ENCODE measurements around the gene TBC1D2. TPM values are rescaled to one million over a fixed set of nuclear protein-coding genes. Genes with fewer than 3 reads are reported as not detected.

TBC1D2 gene
- total RNA-seq, result 10 to 100 TPM; 42.4 to 57.4 (median 49.0) TPM

DNA sequence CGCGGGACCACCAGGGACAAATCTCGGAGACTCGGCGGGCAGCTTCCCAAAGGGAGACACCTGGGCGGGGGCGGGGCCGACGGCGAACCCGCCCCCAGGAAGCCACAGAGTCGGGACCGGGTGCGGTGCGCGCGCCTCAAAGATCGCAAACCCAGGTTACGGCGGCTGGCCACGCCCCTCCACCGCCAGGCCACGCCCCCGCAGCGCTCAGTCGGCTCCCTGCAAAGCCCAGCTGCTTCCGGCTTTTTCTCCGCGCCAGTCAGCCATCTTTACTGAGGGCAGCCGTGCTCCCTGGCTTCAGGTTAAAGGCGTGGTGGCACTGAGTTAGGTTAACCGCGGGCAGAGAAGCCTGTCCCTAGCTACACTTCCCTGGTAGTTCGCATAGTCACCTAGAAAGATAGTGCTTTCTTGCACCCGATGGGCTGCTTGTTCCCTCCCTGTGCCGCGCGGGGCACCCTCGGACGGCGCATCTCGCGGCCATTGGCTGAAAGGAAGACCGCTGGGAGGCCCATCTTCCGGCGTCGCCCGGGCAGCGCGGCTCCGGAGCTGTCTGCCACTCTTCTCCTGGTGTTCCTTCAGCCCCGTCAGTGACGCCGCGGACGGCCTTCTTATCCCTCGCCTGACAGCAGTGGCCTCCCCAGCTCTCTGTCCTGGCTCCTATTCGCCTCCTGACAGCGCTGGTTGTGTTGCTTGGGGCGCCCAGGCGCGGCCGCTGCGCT is at the start of gene TBC1D2:
TSS of gene TBC1D2 (minus strand) at position 72 of the 719 bp plus-strand sequence. CDS start 108 bp downstream, outside the sequence.
- TF ChIP-seq POLR2AphosphoS5 (IDR thresholded peaks at IDR 0.05) (peak in 2 of 3 donors; percentile 63 to 89), POLR2A (IDR thresholded peaks at IDR 0.05) (peak in 1 of 2 donors; percentile 56), EP300 (IDR thresholded peaks at IDR 0.05) (no peak), CTCF (IDR thresholded peaks at IDR 0.05) (no peak)
- Histone ChIP-seq H3K27me3 (no peaks in the 10 kb centered on the region), H3K4me3 (peak within 1 kb of the TSS; percentile 84), H3K4me1 (peaks cover 54% of the 10 kb centered on the region), H3K9me3 (no peaks in the 10 kb centered on the region), H3K27ac (peak within 1 kb of the TSS; percentile 95), H3K36me3 (no peaks in the 10 kb centered on the region)
- peak; percentile 97 for DNase-seq (ENCODE audit: low spot score in 2 of 2)
- WGBS, result under 1% methylated on average over 43 of the region's 64 CpGs

GRCh38 chr9:98304381-98304780 is 48.9 kb upstream of the TBC1D2 start:
- no peak for DNase-seq (ENCODE audit: low spot score in 2 of 2)
- no peaks in the 10 kb centered on the region for H3K27me3 ChIP-seq
- H3K9me3 ChIP-seq, result no peaks in the 10 kb centered on the region
- no peak overlapping the region for H3K4me3 ChIP-seq
- TF ChIP-seq CTCF (IDR thresholded peaks at IDR 0.05) (no peak), POLR2A (IDR thresholded peaks at IDR 0.05) (no peak), EP300 (IDR thresholded peaks at IDR 0.05) (no peak), POLR2AphosphoS5 (IDR thresholded peaks at IDR 0.05) (no peak)
- WGBS, result 75% methylated on average over 4 of the region's 4 CpGs
- H3K4me1 ChIP-seq, result no peaks in the 10 kb centered on the region
- no peaks in the 10 kb centered on the region for H3K36me3 ChIP-seq
- H3K27ac ChIP-seq, result no peak overlapping the region

- no peak overlapping the region for H3K4me3 ChIP-seq
- no peak for DNase-seq (ENCODE audit: low spot score in 2 of 2)
- WGBS, result 73% methylated on average over 8 of the region's 8 CpGs
- H3K27me3 ChIP-seq, result no peaks in the 10 kb centered on the region
- no peaks in the 10 kb centered on the region for H3K36me3 ChIP-seq
- TF ChIP-seq POLR2AphosphoS5 (IDR thresholded peaks at IDR 0.05), result no peak
- TF ChIP-seq POLR2A (IDR thresholded peaks at IDR 0.05), result no peak
- no peaks in the 10 kb centered on the region for H3K9me3 ChIP-seq
- H3K4me1 ChIP-seq, result no peaks in the 10 kb centered on the region
- no peak overlapping the region for H3K27ac ChIP-seq
Observed at GRCh38 chr9:98303633-98304125, 48.2 kb upstream of the TBC1D2 start.

- TF ChIP-seq EP300 (IDR thresholded peaks at IDR 0.05) (no peak), POLR2A (IDR thresholded peaks at IDR 0.05) (no peak), POLR2AphosphoS5 (IDR thresholded peaks at IDR 0.05) (no peak), CTCF (IDR thresholded peaks at IDR 0.05) (no peak)
- no peaks in the 10 kb centered on the region for H3K9me3 ChIP-seq
Observed at GRCh38 chr9:98302938-98303632, 47.6 kb upstream of the TBC1D2 start.

DNA sequence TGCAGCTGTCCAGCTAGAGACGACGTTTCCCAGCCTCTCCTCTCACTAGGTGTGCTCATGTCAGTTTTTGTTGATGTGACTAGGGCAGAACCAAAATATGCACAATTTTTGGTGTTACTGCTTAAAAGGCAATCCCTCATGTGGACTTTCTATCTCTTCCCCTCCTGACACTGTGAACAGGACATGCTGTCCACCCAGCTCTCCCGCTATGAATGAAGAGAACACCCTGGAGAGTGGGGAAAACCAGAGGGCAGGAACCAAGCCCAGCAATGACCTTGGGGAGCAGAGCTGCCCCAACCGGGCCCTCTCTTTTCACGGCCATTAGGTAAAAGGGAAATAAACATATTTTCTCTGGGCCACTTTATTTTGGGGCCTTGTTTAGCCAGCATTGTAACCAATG is 46.7 kb upstream of the TBC1D2 start:
- WGBS, result 76% methylated on average over 5 of the region's 5 CpGs
- Histone ChIP-seq H3K27ac (no peak overlapping the region), H3K4me3 (no peak overlapping the region), H3K36me3 (no peaks in the 10 kb centered on the region), H3K9me3 (no peaks in the 10 kb centered on the region), H3K4me1 (no peaks in the 10 kb centered on the region), H3K27me3 (no peaks in the 10 kb centered on the region)
- no peak for DNase-seq (ENCODE audit: low spot score in 2 of 2)
- TF ChIP-seq POLR2AphosphoS5 (IDR thresholded peaks at IDR 0.05) (no peak), EP300 (IDR thresholded peaks at IDR 0.05) (no peak), POLR2A (IDR thresholded peaks at IDR 0.05) (no peak), CTCF (IDR thresholded peaks at IDR 0.05) (no peak)

More at GRCh38 chr9:98302938-98303632, 47.6 kb upstream of the TBC1D2 start:
- Histone ChIP-seq H3K4me1 (no peaks in the 10 kb centered on the region), H3K27ac (no peak overlapping the region), H3K27me3 (no peaks in the 10 kb centered on the region), H3K36me3 (no peaks in the 10 kb centered on the region), H3K4me3 (no peak overlapping the region)
- 93% methylated on average over 10 of the region's 13 CpGs for WGBS
- no peak for DNase-seq (ENCODE audit: low spot score in 2 of 2)
